Activated CD8-positive, alpha-beta memory T cell treated with anti-CD3 and anti-CD28 coated beads for 1 hour (primary cell): ENCODE data around the gene CAPN2.
A peak's percentile ranks its signal among the peaks of the same experiment; 100 is the strongest.
"Not testable (repeated sequence)": the region's sequence is repeated elsewhere in the genome, so short reads cannot be mapped to it uniquely, and the experiment has no call there.

ENCODE experiments used
- DNase-seq, 2 donors: peaks; one replicate each; pipeline ENCODE4 v3.0.0-alpha.2; 2020; ENCODE audit warnings: low read depth in 1 of 2; ENCODE audit errors: extremely low read depth in 1 of 2

Gene CAPN2

GRCh38 chr1:223716302-223716862 lies 4.0 kb downstream of the CAPN2 start:
- peak; percentile 20 to 27 for DNase-seq

GRCh38 chr1:223717123-223717522 lies 4.8 kb downstream of the CAPN2 start:
- DNase-seq = no peak

GRCh38 chr1:223717695-223718363 lies 5.5 kb downstream of the CAPN2 start:
- DNase-seq = no peak

- no peak for DNase-seq
Measured at GRCh38 chr1:223718850-223719249, 6.5 kb downstream of the CAPN2 start.

GRCh38 chr1:223720971-223721591 lies 8.7 kb downstream of the CAPN2 start:
- DNase-seq = no peak

- no peak for DNase-seq
Measured at GRCh38 chr1:223721658-223722607, 9.6 kb downstream of the CAPN2 start.

- no peak for DNase-seq
Measured at GRCh38 chr1:223723351-223723904, 11.1 kb downstream of the CAPN2 start.

- no peak for DNase-seq
Measured at GRCh38 chr1:223724376-223724775, 12.0 kb downstream of the CAPN2 start.

- DNase-seq = no peak
Measured at GRCh38 chr1:223725578-223725977, 13.2 kb downstream of the CAPN2 start.

- peak; percentile 79 to 81 for DNase-seq
Measured at GRCh38 chr1:223726380-223727001, 14.2 kb downstream of the CAPN2 start.

- no peak for DNase-seq
Measured at GRCh38 chr1:223727541-223727940, 15.2 kb downstream of the CAPN2 start.

GRCh38 chr1:223729906-223730305 lies 17.6 kb downstream of the CAPN2 start:
- DNase-seq = no peak

- DNase-seq = no peak
Measured at GRCh38 chr1:223730479-223731132, 18.3 kb downstream of the CAPN2 start.

- DNase-seq = no peak
Measured at GRCh38 chr1:223731133-223731770, 18.9 kb downstream of the CAPN2 start.

- DNase-seq = no peak
Measured at GRCh38 chr1:223732993-223733798, 20.9 kb downstream of the CAPN2 start.

- DNase-seq = no peak
Measured at GRCh38 chr1:223733898-223734852, 21.8 kb downstream of the CAPN2 start.

- DNase-seq = not testable (repeated sequence)
Measured at GRCh38 chr1:223736638-223737037, 24.3 kb downstream of the CAPN2 start.

GRCh38 chr1:223737342-223737741 lies 25.0 kb downstream of the CAPN2 start:
- DNase-seq = no peak
